ENCODE results near the gene FREM1. TPM values are rescaled to one million over a fixed set of nuclear protein-coding genes. Genes with fewer than 3 reads are reported as not detected.

The FREM1 gene
- total and polyA plus RNA-seq, 2 donors (not counting 1 experiment from before 2014, with no cell fraction given): not detected

DNA sequence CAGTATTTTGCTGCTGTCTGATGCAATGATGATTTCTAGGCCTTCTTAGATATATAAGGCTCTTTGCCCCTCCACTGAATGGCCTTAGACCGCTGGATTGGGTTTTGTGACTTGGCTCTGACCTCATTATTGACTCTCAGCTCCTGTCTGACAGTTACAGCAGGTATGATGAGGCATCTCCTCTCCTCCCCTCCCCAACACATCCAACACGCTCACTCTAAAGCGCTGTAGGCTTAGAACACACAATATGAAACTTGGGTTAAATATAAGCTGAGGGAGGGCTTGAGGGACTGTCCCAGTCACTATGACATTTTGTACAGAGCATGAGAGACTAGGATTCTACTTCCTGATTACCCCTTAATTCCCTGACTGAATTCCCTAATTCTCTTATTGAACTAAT lies 168.9 kb downstream of the FREM1 start:
- POLR2A ChIA-PET: no interaction called here
- TF ChIP-seq, protein P1, sequence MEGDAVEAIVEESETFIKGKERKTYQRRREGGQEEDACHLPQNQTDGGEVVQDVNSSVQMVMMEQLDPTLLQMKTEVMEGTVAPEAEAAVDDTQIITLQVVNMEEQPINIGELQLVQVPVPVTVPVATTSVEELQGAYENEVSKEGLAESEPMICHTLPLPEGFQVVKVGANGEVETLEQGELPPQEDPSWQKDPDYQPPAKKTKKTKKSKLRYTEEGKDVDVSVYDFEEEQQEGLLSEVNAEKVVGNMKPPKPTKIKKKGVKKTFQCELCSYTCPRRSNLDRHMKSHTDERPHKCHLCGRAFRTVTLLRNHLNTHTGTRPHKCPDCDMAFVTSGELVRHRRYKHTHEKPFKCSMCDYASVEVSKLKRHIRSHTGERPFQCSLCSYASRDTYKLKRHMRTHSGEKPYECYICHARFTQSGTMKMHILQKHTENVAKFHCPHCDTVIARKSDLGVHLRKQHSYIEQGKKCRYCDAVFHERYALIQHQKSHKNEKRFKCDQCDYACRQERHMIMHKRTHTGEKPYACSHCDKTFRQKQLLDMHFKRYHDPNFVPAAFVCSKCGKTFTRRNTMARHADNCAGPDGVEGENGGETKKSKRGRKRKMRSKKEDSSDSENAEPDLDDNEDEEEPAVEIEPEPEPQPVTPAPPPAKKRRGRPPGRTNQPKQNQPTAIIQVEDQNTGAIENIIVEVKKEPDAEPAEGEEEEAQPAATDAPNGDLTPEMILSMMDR (IDR thresholded peaks at IDR 0.05): no peak
- no peak for TF ChIP-seq EZH2 (IDR thresholded peaks at IDR 0.05; ENCODE audit: borderline replicate concordance, insufficient read depth, low read depth, low read length, poor library complexity, severe bottlenecking)
- H3K36me3 ChIP-seq (replicated peaks in 1 of 2; ENCODE audit: control extremely low read depth in 1 of 2, control insufficient read depth in 1 of 2, extremely low read depth in 1 of 2, insufficient read depth in 2 of 2, low read length in 1 of 2): no peaks in the 10 kb centered on the region
- CTCF ChIA-PET: interaction anchor here (0.8 kb wide), 1 partner anchor 25 kb away, joined by 3 read pairs; no protein-coding TSS in a partner anchor
- H3K9me3 ChIP-seq (ENCODE audit: control extremely low read depth in 1 of 3, control insufficient read depth in 2 of 3, insufficient read depth in 1 of 3, low read length in 2 of 3): no peaks in the 10 kb centered on the region
- Mint-ChIP-seq H3K4me3 (no peak overlapping the region), H3K27me3 (peaks cover 21% of the 10 kb centered on the region), H3K9me3 (ENCODE audit: insufficient read depth) (peaks cover 2% of the 10 kb centered on the region), H3K4me1 (no peaks in the 10 kb centered on the region), H3K27ac (no peak overlapping the region)
- DNase-seq (no peak), ATAC-seq (ENCODE audit: low read depth) (no peak)
- H3K4me1 ChIP-seq (ENCODE audit: control insufficient read depth in 2 of 2, insufficient read depth in 2 of 2, low read length in 2 of 2): no peaks in the 10 kb centered on the region
- no peak overlapping the region for H3K4me2 ChIP-seq (replicated peaks; ENCODE audit: low read depth, low read length, poor library complexity, severe bottlenecking)
- H2AFZ ChIP-seq (ENCODE audit: insufficient read depth, low read depth, low read length, poor library complexity, severe bottlenecking): no peak overlapping the region
- H3K27ac ChIP-seq (ENCODE audit: low read length in 2 of 2): no peak overlapping the region
- peaks cover 0 to 10% (median 0%) of the 10 kb centered on the region in 4 experiments for H3K27me3 ChIP-seq (replicated peaks in 1 of 4; ENCODE audit: control extremely low read depth in 1 of 4, control insufficient read depth in 3 of 4, insufficient read depth in 4 of 4, low read length in 3 of 4)
- H3K4me3 ChIP-seq (ENCODE audit: control extremely low read depth in 1 of 5, extremely low read depth in 1 of 5, insufficient read depth in 1 of 5, low read depth in 2 of 5, low read length in 4 of 5): no peak overlapping the region
- intact Hi-C loops (cut with micrococcal nuclease): no loop called here
- H3K9ac ChIP-seq (ENCODE audit: low read length): no peak overlapping the region
- no CpG with 5 or more reads among the region's 3 CpGs for WGBS (ENCODE audit: insufficient coverage)
- H4K20me1 ChIP-seq (ENCODE audit: control insufficient read depth, insufficient read depth, low read length, poor library complexity, severe bottlenecking): no peaks in the 10 kb centered on the region
- no peaks in the 10 kb centered on the region for H3K79me2 ChIP-seq (ENCODE audit: control insufficient read depth, insufficient read depth, low read length)

DNA sequence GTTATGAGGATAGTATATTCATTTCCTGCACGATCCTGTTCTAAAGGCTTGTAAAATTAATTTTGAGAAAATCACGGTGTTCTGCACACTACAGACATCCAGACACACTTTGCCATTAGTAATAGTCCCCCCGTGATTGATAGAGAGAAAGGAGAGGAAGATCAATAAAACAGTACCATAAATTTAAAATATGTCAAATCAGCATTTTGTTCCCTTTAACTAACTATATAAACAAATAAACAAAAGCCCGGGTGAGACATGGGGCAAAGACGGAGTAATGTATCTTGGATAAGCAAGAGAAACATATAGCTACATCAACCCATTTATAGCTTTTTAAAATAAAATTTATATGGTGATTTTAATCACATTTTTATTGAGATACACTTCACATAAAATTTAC lies 177.1 kb downstream of the FREM1 start:
- no peaks in the 10 kb centered on the region for H3K9me3 Mint-ChIP-seq (ENCODE audit: insufficient read depth)
- no peaks in the 10 kb centered on the region for H3K9me3 ChIP-seq (ENCODE audit: control extremely low read depth in 1 of 3, control insufficient read depth in 2 of 3, insufficient read depth in 1 of 3, low read length in 2 of 3)
- H3K4me3 ChIP-seq (ENCODE audit: control extremely low read depth in 1 of 5, extremely low read depth in 1 of 5, insufficient read depth in 1 of 5, low read depth in 2 of 5, low read length in 4 of 5): no peak overlapping the region
- H3K9ac ChIP-seq (ENCODE audit: low read length): no peak overlapping the region
- no peak overlapping the region for H3K4me2 ChIP-seq (replicated peaks; ENCODE audit: low read depth, low read length, poor library complexity, severe bottlenecking)
- H3K79me2 ChIP-seq (ENCODE audit: control insufficient read depth, insufficient read depth, low read length): no peaks in the 10 kb centered on the region
- H3K27ac ChIP-seq (ENCODE audit: low read length in 2 of 2): no peak overlapping the region
- peaks cover 0 to 13% (median 2%) of the 10 kb centered on the region in 4 experiments for H3K27me3 ChIP-seq (replicated peaks in 1 of 4; ENCODE audit: control extremely low read depth in 1 of 4, control insufficient read depth in 3 of 4, insufficient read depth in 4 of 4, low read length in 3 of 4)
- no peaks in the 10 kb centered on the region for H3K4me1 ChIP-seq (ENCODE audit: control insufficient read depth in 2 of 2, insufficient read depth in 2 of 2, low read length in 2 of 2)
- WGBS (ENCODE audit: insufficient coverage): no CpG with 5 or more reads among the region's 5 CpGs
- no peak for TF ChIP-seq EZH2 (IDR thresholded peaks at IDR 0.05; ENCODE audit: borderline replicate concordance, insufficient read depth, low read depth, low read length, poor library complexity, severe bottlenecking)
- TF ChIP-seq, protein P1 (IDR thresholded peaks at IDR 0.05): no peak
- no peak overlapping the region for H3K4me3 Mint-ChIP-seq
- ATAC-seq (ENCODE audit: low read depth) (no peak), DNase-seq (no peak)
- H3K4me1 Mint-ChIP-seq: no peaks in the 10 kb centered on the region
- no peaks in the 10 kb centered on the region for H3K36me3 ChIP-seq (replicated peaks in 1 of 2; ENCODE audit: control extremely low read depth in 1 of 2, control insufficient read depth in 1 of 2, extremely low read depth in 1 of 2, insufficient read depth in 2 of 2, low read length in 1 of 2)
- H3K27ac Mint-ChIP-seq: no peak overlapping the region
- H2AFZ ChIP-seq (ENCODE audit: insufficient read depth, low read depth, low read length, poor library complexity, severe bottlenecking): no peak overlapping the region
- ChIA-PET POLR2A (no interaction called here), CTCF (interaction anchor here (0.5 kb wide), 1 partner anchor 9 kb away, joined by 3 read pairs; no protein-coding TSS in a partner anchor)
- peaks cover 20% of the 10 kb centered on the region for H3K27me3 Mint-ChIP-seq
- H4K20me1 ChIP-seq (ENCODE audit: control insufficient read depth, insufficient read depth, low read length, poor library complexity, severe bottlenecking): no peaks in the 10 kb centered on the region
- intact Hi-C loops (cut with micrococcal nuclease): no loop called here
